ENCODE results near the gene DNAJC7.
"Not testable (repeated sequence)": the region's sequence is repeated elsewhere in the genome, so short reads cannot be mapped to it uniquely, and the experiment has no call there.

Gene DNAJC7

DNA sequence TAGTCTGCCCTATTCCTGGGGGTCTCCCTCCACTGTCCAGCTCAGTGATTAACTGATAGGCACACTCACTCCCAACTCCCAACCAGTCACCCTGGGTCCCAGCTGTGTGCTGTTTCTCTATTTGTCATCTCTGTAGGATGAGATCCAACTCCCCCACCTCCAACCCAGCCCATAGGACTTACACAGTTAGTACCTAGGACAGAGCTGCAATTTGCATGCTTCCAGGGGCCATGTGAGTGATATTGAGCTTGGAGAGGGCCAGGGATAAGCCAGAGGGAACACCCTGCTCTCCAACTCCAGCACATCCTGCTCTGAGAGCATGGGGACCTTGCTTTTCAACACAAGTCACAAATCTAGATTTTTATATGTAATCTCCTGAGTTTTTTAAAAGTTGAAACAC is 24.4 kb upstream of the DNAJC7 start:
- no peak for DNase-seq (ENCODE audit: low read depth)

DNA sequence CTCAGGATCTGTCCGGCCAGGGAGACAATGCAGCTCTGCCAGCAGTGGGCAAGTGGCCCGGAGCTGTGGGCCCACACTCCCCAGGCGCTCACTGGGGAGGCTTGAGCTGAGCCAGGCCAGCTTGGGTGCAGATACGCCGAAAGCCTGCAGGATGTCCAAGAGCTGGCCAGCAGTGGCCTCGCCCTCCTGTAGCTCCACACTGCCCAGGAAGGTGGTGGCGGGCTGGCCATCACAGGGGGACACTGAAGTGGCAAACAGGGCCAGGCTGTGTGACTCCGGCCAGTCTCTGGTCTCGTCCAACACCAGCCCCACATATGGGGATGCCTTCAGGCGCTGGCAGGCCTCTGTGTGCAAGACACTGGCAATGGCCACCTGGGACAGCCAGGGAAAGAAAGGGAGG is 23.6 kb upstream of the DNAJC7 start:
- no peak for DNase-seq (ENCODE audit: low read depth)

DNA sequence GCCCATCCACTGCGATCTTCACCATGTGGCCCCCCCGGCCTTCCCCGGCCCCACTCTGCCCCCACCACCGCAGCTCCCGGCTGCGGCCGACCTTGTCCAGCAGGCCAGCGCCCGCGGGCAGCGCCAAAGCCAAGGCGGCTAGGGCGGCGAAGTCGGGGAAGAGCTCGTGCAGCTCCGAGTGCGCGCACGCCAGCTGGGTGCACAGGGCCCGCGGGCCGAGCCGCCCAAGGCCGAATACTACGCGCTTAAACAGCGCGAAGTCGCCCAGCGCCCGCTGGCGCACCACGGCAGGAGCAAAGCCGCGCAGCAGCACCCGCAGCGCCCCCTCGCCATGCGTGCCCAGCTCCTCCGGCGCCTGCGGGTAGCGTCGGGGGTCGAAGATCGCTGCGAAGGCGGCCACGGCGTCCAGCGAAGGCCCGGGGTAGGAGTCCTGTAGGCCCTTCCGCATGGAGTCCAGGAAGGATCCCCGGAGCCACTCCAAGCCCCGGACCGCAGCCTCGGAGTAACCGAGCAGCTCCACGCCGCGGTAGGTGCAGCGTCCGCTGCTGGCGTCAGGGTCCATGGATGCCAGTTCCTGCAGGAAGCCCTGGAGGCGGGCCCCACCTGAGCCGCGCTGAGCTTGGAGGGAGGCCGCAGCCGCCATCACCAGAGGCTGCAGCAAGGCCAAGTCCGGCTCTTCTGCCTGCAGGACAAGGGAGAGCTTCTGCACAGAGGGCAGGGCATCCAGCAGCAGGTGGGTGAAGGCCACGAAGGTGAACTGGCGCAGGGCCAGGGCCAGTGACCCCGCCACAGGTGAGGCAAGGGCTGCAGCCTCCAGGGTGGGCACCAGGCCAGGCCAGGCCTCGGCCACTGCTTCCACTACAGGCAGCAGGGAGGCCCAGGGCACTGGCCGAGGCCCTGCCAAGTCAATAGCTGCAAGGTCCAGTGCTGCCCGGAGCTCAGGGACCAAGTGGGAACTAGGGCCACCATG is 22.8 kb upstream of the DNAJC7 start:
- no peak for DNase-seq (ENCODE audit: low read depth)

DNA sequence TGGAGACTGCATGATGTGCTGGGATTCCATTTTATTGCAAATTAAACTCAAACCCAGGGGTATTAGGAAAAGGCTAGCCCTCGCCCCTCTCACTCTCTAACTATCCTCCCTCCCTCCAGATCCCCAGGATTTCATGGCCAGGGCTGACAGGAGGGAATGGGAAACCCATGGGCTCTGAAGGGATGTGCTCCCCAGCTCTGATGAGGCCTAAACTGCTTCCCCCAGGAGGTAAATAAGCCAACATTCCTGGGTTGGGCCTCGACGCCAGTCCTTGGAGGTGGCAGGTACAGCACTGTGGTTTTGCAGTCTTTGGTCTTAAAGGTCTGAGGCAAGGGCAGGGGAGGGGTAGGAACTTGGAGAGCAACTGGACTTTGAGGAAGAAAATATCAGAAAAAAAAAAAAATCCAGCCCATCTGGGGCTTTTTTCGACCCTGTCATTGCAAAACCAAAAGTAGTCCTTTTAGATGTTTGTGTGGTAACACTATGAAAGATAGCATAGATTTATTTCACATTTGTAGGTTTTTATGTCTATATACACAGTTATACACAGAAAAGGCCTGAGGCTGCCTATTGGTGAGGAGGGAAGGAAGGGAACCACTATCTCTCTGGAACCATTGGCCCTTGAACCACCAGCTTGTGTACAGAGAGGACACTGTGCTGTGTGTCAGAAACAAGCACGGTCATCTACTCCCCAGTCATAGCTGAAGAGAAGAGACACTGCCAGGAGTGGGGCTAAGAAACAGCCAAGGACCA is 21.2 kb upstream of the DNAJC7 start:
- no peak for DNase-seq (ENCODE audit: low read depth)

DNA sequence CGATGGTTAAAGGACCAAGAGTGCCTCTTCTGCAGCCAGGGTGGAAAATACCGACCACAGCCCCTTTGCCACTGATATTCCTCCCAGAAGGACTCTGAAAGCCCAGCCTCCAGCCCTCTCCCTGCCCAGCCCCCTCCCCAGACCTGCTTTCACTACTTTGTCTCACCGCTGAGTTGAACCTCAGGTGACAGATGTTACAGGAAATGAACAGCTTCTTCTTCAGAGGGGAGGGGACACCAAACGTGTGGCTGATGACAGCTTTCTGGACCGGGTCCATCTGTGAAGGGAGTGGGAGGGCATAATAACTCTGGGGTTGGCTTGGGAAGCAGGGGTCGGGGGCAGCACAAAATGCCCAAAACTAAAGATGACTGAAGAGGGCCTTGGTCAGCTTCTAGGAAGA is 16.8 kb upstream of the DNAJC7 start:
- DNase-seq (ENCODE audit: low read depth) = no peak

DNA sequence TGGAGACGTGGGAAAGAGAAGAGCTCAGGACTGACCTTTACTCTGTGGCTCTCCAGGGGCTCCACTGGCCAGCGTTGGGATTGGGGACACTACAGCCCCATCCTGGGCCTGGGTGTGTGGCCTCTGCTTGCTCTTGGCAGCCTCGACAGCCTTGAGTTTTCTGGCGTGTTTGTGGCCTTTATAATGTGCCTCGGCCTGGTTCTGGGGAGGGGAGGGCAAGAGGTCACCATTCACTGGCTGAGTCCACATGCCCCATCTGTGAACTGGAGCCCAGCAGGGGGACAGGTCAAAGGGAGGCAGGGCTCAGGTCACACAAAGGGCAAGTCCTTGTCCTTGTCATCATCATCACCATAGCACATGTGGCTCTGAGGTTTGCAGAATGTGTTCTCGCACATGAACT is 14.3 kb upstream of the DNAJC7 start:
- no peak for DNase-seq (ENCODE audit: low read depth)

DNA sequence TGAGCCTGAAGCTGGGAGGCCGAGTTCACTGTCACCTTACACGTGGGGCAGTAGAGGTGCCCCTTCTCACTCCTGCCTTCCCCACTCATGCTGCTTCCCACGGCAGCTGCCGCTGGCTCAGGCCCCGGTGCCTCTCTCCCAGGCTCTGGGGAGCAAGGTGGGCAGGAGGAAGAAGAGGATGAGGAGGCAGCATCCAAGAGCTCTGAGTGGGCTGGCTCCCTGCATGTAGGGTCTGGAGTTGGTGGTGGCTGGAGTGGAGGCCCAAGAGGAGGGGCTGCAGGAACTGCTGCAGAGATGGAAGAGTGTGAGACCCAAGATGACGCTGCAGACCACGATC is 11.5 kb upstream of the DNAJC7 start:
- DNase-seq (ENCODE audit: low read depth) = no peak

DNA sequence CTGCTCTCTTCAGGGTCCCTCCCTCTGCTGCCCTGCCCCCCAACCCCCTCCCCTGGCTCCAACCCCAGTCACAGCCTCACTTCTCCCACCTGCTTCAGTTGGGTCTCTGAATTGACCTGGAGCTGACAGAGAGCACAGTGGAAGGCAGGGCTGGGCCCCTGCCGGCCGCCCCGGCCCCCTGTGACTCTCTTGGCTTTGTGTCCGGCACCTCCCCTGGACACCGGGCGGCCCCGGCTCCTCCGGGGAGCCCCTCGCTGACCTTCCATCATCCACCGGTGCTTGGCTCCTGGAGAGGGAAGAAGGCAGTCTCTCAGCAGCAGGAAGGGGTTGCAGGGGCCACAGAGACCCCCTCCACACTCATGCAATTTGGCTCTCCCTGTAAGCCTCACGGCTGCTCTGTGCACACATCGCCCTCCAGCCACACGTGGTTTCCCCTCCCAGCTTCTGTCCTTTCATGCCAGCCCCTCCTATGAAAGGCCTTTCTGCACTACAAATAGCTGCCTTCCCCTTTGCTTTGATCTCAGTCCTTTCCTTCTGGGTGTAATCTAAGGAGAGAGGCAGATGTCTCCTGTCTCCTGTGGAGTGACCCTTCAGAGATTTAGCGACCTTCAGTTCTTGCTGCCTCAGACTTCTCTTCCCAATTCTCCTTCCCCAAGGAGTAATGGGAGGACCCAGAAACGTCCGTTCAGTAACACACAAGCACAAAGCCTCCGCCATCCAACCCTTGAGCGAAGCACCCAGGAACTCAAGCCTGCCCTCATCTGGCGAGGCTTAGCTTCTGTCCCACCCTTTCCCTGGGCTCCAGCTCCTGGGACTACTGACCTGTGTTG is 10.9 kb upstream of the DNAJC7 start:
- DNase-seq (ENCODE audit: low read depth) = no peak

DNA sequence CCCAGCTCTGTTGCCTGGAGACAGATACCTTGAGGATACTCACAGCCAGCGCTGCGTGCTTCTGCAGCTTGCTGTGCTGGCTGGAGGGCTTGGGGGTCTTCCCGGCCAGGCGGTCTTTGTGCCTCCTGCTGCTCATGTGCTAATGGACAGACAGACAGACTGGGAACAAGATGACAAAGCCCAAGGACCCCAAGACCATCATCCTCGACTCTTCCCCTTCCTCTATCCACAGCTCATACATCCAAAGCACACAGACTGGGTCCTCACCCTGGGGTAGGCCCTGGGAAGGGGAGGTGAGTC is 10.3 kb upstream of the DNAJC7 start:
- DNase-seq (ENCODE audit: low read depth) = no peak

DNA sequence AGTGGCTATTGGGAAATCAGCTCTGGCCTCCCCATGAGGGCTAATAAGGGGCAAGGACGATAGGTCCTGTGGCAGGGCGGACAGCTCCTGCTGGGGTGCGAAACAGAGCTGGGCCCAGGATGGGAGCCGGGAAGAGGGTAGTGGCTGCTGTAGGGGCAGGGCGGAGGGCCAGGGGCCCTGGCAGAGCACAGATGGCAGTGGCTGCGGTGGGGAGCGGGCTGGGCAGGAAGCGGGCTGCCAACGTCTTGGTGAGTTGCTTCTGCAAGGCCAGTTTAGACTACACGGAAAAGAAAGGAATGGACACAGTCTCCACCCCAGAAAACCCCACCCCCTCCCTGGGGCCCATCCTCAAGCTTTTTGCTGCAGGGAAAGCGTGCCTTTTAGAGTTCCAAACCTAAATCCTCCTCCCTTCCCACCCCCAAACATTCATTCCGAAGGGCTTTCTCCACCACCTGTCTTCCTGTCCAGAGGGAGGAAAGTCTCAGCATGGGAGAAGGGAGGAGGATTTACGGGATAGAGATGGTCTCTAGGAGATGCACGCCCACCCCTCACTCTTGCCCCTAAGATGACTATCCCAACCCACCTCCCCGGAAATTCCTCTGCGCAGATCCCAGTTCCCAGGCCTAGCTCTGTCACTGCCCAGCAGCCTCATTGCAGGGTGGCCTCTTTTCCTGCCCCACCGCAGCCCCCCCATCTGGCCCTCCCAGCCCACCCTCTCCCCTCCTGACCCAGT is 9.8 kb upstream of the DNAJC7 start:
- no peak for DNase-seq (ENCODE audit: low read depth)

DNA sequence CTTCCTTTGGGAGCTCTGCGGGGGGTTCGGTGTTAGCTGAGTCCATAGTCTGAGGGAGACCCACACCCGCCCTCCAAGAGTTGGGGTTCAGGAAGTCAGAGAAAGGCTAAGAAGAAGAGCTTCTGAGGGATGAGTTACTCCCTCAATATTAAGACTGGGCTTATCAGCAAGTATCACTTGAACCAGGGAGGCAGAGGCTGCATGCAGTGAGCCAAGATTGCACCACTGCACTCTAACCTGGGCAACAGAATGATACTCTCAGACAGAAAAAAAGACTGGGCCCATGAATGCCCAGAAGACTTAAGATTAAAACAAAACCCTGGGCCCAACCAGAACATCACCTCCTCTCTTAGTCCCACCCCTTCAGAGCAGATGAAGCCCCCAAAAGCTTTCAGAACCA is 8.7 kb upstream of the DNAJC7 start:
- no peak for DNase-seq (ENCODE audit: low read depth)

DNA sequence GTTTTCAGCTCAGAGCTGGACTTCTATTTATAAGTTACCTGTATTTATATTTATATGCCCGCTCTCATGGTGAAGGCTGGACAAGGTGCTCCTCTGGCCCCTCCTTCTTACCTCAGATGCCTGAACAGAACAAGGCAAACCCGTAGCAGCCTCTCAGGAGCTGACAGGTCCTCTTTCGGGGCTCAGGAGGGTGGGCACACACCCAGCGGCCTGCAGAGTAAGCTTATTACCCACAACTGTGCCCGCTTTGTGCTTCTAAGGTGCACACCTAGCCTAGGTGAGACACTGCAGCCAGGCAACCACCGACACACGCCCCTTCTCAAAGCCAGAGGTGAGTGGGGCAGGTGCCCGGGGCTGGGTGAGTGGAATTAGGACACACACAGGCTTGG is 7.9 kb upstream of the DNAJC7 start:
- DNase-seq (ENCODE audit: low read depth) = no peak

DNA sequence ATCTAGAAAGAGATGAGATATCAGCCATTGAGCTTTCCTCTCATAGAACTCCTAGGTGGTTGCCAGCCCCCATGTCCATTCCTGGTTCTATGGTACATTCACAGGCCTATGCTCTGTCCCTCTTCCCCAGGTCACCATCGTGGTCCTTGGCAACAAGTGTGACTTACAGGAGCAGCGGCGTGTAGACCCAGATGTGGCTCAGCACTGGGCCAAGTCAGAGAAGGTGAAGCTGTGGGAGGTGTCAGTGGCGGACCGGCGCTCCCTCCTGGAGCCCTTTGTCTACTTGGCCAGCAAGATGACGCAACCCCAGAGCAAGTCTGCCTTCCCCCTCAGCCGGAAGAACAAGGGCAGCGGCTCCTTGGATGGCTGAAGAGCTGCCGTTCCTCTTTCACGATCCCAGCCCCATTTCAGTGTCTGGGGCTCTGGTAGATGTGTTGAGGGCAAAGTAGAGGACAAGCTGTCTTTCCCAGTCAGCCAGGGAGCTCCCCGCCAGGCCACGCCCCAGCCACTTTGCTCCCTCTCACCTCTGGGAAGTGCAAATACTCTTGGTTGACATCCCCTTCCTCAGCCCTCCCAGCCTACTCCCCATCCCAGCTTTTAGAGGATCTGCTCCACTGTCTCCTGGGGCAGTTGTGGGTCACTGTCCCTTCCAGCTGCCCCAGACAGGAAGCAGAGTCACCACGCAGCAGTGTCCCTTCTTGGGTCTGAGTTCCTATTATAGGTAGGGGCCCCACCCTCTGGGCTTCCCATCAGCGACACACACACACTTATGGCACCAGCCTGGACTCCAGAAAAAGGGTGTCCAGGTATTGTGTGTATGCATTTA is 6.5 kb upstream of the DNAJC7 start:
- no peak for DNase-seq (ENCODE audit: low read depth)

DNA sequence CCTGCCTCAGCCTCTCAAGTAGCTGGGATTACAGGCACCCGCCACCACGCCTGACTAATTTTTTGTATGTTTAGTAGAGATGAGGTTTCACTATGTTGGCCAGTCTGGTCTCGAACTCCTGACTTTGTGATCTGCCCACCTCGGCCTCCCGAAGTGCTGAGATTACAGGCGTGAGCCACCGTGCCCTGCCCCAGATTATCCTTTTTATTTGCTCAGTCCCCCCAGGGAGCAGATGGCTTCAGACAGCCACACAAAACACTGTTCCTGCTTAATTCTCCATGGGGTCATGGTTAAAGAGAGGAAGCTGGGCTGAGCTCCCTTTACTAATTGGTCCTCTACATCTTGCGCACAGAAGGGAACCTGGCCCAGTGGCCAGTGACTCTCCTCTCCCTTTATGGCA is 3.6 kb upstream of the DNAJC7 start:
- DNase-seq (ENCODE audit: low read depth) = not testable (repeated sequence)

DNA sequence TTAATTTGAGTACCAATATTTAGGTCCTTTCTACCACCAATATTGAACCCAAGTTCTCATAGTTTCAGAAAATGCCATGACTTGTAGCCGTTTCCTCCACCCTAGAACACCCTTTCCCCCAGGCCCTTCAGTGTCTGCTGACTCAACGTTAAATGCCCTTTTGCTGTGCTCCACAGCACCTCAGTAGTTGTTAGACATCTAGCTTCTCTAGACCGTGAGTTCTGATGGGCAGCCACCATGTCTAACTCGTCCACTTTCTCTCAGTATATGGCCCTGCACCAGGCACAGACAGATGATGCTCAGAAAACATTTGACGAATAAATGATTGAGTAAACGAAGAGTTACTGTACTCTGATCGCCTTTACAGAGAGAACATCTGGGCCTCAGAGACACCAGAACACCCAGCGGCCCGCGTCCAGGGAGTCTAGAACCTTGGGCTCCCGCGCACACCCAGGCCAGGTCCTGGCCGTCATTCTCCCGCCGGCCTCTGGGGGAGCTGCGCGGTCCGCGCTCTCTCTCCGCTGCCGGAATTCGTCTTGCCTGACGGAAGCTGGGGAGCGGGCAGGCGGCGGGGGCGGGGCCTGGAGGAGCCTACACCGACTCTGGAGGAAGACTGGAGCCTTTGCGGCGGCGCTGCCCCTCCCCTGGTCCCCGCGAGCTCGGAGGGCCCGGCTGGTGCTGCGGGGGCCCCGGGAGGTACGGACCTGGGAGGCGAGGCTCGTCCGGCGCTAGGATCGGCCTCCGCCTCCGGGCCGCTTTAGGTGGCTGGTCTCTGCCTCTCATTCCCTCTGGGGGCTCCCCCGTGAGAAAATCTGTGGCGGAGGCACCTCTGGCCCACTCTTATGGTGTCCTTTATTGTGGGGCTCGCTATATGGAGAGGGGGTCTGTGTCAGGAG is 2.5 kb upstream of the DNAJC7 start, which contains the start of gene NKIRAS2:
Gene NKIRAS2 (plus strand): TSS at position 582 of the 896 bp plus-strand sequence. CDS start 1,488 bp downstream, outside the sequence.
- DNase-seq (ENCODE audit: low read depth) = peak; percentile 73

DNA sequence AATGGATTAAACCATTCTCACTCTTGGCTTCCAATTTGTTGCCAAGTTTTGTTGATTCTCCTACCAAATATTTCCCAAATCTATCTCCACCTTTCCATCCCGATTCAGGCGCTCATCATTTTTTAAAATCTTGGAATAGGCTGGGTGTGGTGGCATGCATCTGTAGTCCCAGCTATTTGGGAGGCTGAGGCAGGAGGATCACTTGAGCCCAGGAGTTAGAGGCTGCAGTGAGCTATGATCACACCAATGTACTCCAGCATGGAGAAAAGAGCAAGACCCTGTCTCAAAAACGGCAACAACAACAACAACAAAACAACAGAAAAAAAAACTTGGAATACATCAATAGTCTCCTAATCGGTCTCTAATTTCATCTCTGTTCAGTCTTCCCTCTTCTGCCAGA is 1.7 kb upstream of the DNAJC7 start:
- no peak for DNase-seq (ENCODE audit: low read depth)

DNA sequence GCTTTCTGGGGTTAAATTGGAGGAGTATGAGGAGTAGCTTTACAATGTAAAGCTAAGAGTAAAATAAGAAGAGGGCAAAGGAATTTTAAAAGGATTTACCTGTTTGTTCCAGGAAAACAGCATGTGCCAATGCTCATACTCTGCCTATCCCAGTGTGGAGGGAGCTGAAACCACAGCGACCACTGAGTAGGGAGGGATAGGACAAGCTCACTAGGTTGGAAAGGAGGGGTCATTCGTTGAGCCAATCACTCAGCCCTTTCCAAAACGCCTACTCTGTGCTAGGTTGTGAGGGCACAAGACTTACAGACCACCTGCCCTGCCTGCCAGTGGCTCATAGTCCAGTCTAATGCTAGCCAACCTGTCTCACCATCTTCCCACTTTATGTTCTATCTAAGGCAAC is 1.1 kb upstream of the DNAJC7 start:
- DNase-seq (ENCODE audit: low read depth) = no peak

DNA sequence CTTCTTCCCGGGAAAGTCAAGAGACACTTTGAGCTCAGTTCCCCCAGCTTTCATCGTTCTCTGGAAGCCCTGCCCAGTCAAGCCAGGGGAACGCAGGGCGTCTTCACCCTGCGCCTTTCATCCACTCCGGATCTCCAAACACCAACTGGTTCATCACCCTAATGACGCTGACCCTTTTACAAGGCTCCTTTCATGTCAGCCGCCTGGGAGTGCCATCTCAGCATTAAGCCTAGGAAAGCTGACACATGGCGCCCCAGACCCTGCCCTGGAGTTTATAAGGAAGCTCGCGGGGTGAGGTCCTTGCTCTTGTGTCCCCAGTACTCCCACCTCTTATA is 594 bp upstream of the DNAJC7 start:
- no peak for DNase-seq (ENCODE audit: low read depth)

DNA sequence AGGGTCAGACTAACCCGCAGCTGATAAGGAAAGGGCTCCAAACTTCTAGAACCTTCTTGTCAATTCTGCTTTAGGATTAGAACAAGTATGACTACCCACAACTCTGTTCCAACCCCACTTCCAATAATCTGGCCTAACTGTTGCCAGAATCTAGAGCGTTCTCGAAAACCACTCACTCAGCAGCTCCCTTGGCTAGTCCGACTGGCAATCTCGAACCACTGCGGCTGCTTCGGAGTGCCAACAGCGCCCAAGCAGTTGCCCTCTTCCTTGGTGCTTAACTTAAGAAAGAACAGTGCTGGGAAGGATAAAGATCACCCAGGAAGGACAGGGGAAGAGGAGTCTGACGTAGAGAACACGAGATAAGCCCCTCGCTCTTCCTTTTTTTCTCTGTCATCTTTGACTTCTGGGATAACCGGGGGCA is 818 bp downstream of the DNAJC7 start:
- DNase-seq (ENCODE audit: low read depth) = no peak

DNA sequence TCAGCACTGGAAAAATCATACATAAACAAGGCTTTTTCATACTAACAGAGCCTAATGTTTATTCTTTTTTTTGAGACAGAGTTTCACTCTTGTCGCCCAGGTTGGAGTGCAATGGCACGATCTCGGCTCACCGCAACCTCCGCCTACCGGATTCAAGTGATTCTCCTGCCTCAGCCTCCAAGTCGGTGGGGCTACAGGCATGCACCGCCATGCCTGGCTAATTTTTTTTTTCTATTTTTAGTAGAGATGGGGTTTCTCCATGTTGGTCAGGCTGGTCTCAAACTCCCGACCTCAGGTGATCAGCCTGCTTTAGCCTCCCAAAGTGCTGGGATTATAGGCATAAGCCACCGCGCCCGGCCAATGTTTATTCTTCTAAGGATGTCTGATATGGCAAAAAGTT is 3.5 kb downstream of the DNAJC7 start:
- not testable (repeated sequence) for DNase-seq (ENCODE audit: low read depth)
